NCI-H2227 (cell line): ENCODE results near the gene CALML3.
"Not testable (repeated sequence)": the region's sequence is repeated elsewhere in the genome, so short reads cannot be mapped to it uniquely, and the experiment has no call there.

Source experiments
- DNase-seq: peaks from one replicate; lab custom pipeline; 2025; ENCODE audit not compliant: unreplicated experiment; lab: John Stamatoyannopoulos, UW

Gene CALML3

DNA sequence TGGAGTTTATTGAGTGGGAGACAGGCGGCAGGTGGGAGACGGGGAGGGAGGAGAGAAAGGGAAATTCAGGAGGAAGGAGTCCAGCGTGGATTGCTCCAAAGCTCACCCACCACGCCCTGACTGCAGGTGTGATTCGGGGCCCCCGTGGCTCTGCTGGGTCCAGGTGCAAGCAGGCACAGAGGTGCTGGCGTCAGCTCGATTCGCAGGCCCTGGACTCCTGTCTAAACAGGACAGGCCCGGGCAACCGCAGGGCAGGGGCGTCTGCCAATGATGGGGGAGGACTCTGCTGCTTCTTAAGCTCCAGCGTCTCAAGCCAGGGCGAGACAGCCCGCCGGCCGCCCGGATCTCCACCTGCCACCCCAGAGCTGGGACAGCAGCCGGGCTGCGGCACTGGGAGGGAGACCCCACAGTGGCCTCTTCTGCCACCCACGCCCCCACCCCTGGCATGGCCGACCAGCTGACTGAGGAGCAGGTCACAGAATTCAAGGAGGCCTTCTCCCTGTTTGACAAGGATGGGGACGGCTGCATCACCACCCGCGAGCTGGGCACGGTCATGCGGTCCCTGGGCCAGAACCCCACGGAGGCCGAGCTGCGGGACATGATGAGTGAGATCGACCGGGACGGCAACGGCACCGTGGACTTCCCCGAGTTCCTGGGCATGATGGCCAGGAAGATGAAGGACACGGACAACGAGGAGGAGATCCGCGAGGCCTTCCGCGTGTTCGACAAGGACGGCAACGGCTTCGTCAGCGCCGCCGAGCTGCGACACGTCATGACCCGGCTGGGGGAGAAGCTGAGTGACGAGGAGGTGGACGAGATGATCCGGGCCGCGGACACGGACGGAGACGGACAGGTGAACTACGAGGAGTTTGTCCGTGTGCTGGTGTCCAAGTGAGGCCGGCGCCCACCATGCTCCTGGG is at the start of gene CALML3:
Gene CALML3 (plus strand): TSS at position 321 of the 920 bp plus-strand sequence. CDS start 125 bp downstream, at position 446.
- DNase-seq = no peak

DNA sequence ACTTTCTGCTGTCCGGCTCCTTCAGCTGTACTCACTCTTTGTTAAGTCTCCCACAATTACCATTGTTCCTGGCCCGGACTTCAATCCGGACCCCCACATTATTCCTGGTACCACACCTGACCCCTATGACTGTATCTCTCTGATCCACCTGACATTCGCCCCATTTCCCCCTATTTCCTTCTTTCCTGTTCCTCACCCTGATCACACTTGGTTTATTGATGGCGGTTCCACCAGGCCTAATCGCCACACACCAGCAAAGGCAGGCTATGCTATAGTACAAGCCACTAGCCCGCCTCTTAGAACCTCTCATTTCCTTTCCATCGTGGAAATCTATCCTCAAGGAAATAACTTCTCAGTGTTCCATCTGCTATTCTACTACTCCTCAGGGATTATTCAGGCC is 49.7 kb upstream of the CALML3 start:
- not testable (repeated sequence) for DNase-seq

DNA sequence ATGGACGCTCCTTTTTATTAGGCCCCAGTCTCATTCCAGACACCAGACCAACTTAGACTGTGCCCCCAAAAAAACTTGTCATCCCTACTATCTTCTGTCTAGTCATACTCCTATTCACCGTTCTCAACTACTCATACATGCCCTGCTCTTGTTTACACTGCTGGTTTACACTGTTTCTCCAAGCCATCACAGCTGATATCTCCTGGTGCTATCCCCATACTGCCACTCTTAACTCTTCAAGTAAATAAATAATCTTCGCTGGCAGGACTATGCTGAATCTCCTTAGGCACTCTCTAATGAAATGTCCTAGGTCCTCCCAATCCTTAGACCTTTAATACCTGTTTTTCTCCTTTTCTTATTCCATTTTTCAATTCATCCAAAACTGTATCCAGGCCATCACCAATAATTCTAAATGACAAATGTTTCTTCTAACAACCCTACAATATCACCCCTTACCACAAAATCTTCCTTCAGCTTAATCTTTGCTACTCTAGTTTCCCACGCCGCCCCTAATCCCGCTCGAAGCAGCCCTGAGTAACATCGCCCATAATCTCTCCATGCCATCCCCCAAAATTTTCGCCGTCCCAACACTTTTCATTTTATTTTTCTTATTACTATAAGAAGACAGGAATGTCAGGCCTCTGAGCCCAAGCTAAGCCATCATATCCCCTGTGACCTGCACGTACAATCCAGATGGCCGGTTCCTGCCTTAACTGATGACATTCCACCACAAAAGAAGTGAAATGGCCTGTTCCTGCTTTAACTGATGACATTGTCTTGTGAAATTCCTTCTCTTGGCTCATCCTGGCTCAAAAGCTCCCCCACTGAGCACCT is 48.6 kb upstream of the CALML3 start:
- DNase-seq = not testable (repeated sequence)

DNA sequence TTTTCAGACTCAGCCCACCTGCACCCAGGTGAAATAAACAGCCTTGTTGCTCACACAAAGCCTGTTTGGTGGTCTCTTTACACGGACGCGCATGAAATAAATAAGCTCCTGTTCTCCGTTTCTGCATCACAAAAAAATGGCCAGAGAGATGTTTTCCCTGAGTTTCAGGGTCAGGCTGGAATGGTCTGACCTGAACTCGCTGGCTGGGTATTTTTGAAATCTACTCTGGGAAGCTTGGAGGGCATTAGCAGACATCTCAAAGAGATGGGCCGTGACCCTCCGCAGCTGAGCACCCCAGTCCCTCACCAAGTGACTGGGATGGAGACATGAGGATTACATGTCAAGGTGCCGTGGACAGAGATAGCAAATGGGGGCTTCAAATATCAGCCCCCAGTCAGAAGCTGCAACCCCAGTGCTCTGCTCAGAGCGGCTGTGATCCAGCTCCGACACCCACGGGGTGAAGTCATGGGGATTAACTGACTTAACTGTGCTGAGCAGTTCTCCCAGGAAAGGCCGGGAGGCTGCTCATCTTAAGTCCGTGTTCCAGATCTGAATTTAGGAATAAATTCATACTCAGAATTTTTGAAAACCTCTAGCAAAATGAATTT is 47.7 kb upstream of the CALML3 start:
- DNase-seq = no peak

DNA sequence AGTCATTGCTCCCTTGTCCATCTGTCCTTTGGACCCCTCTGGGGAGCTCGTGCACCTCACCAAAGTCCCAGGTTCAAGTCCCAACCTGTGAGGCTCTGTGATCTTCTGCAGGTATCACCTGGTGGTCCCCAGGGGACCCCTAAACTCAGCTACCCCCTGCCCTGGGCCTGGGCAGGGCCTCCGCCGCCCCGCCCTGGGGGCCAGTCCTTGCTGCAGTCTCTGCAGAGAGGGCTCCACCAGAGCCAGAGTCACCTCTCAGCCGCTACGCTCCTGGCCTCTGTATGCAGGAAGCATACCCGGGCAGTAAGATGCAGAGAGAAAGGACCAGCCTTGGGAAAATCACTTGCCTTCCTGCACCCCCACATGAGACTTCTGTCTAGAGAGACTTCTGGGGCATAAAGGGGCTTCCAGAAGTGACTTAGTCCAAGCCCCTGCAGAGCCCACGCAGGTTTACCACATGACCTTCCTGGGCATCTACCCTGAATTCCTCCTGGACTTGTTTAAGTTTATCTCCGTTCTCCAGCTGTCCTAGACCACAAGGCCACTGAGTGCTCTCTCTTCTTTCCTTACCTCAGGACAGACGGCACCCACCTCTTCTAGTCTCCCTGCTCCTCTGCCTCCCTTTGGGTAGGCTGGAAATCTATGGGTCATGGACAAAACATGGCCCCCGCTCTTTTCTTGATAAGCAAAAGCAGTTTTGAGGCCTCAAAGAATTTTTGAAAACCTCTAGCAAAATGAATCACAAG is 46.6 kb upstream of the CALML3 start:
- no peak for DNase-seq

DNA sequence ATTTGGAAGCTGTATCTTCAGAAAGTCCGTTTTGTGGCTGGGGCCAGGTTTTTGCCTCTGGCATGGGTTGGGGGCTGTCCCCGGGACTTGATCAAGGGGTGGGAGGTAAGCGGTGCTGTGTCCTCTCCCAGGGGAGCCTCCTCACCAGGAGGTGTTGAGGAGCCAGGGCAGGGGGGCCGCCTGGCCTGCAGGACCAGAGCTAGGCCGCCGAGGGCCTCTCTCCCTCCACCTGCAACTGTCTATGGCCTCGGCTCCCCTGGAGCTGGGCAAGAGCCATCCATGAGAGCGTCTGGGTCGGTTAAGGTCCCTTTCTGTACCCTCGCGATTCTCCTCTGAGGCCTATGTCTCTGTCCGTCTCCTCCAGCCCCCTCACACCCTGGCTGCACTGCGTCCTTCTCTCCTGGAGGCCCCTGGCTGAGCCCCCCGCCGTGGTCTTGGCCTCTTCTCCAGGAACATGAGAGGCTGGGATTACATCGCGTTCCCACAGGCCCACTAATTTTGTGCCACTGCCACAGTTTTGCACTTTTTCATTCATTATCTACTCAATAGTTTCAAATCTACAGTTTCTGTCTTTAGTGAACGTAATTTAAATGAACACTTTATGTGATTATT is 46.0 kb upstream of the CALML3 start:
- no peak for DNase-seq

DNA sequence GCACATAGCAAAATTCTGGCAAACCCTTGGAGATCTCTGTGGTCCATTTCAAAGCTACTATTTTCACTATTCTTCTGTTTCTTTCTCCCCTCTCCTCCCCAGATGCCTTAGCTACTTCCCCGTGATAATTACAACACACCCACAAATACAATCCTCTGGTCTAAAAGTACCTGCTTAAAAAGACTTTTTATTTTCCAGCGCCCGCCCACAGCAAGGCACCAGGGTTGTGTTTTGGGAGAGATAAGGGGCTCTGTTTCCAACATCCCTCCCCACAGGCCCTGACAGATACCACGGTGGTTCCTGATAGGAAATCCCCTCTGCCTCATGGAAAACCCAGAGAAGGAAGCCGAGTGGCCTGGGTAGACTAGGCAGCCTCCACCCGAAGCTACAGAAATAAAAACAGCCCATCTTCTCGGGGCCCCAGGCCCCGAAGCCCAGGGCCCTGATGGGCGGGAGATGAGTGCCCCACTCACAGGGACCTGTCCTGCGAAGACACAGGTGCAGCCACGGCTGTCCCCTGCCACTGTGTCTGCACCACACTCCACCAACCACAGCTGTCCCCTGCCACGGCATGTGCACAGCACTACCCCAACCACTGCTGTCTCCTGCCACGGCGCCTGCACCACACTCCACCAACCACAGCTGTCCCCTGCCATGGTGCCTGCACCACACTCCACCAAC is 45.1 kb upstream of the CALML3 start:
- DNase-seq = no peak

DNA sequence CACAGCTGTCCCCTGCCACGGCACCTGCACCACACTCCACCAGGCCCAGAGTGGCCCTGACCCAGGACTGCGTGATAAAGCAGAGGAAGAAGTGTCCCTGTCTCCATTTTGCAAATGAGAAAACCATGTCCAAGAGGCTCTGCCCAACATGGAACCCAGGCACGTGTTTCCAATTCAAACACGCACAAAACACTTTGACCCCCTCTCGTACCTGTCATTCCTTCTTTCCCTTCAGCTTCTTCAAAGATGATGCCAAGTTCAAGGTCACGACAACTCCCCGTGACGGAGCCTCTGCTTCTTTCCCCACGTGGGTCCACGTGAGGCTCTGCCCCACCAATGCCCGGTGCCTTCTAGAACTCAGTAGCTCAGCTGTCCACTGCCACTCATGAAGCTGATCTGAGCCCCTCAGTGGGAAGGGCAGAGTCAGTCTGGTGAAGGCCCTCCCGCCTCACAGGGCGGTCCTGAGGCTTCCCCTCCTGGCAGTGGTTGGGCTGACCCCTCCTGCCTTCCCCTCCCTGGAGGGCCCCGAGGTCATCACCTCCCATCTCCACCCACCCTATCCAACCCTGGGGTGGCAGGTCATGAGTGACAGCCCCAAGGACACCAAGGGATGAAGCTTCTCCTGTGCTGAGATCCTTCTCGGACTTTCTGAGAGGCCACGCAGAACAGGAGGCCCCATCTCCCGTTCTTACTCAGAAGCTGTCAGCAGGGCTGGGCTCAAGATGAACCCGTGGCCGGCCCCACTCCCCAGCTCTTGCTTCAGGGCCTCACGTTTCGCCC is 44.4 kb upstream of the CALML3 start:
- DNase-seq = no peak

DNA sequence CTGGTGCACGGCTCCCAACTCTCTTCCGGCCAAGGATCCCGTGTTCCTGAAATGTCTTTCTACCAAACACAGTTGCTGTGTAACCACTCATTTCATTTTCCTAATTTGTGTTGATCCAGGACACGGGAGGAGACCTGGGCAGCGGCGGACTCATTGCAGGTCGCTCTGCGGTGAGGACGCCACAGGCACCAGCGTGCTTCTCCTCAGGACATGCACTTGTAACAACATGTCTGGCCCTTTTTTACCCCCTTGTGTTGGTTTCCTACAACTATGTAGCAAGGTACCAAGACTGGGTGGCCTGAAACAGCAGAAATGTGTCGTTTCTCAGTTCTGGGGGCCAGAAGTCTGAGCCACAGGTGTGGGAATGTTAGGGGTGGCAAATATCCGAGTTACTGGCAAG is 43.6 kb upstream of the CALML3 start:
- DNase-seq = no peak

DNA sequence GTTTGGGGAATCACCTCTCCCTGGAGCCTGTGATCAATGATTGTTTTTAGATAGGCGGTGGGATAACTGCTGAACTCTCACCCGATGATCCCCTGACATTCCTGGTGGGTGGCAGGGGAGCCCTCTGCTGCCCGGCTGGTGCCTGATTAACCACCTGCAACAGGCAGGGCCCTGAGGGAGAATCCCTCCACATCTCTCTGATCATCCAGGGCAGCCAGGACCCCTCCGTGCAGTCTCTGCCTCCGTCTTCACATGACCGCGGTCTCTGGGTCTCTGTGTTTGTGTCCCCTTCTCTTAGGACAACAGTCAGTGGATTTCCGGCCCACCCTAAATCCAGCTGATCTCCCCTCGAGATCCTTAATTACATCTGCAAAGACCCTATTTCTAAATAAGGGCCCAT is 42.7 kb upstream of the CALML3 start:
- DNase-seq = no peak

DNA sequence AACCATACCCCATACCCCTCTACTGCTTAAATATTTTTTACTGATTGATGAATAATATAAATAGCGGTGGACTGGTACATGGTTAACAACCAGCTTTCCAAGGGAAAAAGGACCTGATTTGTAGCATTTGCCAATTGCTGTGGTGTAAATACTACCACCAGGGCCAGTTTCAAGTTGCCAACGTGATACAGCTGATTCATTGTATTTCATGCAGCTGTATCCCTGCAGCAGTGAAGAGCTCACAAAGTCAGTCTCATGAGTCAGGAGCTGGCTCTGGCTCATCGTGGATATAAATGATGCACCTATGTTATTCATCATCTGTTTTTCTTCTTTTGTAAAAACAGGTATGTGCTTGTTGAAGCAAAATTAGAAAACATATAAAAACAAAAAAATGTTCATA is 40.6 kb upstream of the CALML3 start:
- no peak for DNase-seq

DNA sequence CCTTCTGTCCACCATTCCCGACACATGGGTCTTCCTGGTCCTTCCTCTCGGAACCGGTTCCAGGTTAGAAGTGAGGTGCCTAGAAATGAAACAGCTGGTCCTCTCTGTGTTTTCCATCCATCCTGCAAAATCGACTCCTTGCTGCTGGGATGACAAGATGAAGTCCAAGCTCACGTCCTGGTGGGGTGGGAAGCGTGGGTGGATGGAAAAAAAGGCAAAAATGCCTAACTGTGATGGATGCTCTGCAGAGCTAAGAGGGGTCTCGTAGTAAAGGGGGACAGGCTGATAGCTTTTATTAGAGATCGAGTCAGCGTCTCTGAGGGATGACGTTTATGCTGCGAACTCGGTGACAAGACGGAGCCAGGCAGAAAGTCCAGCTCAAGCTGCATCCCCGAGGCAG is 39.5 kb upstream of the CALML3 start:
- DNase-seq = no peak

DNA sequence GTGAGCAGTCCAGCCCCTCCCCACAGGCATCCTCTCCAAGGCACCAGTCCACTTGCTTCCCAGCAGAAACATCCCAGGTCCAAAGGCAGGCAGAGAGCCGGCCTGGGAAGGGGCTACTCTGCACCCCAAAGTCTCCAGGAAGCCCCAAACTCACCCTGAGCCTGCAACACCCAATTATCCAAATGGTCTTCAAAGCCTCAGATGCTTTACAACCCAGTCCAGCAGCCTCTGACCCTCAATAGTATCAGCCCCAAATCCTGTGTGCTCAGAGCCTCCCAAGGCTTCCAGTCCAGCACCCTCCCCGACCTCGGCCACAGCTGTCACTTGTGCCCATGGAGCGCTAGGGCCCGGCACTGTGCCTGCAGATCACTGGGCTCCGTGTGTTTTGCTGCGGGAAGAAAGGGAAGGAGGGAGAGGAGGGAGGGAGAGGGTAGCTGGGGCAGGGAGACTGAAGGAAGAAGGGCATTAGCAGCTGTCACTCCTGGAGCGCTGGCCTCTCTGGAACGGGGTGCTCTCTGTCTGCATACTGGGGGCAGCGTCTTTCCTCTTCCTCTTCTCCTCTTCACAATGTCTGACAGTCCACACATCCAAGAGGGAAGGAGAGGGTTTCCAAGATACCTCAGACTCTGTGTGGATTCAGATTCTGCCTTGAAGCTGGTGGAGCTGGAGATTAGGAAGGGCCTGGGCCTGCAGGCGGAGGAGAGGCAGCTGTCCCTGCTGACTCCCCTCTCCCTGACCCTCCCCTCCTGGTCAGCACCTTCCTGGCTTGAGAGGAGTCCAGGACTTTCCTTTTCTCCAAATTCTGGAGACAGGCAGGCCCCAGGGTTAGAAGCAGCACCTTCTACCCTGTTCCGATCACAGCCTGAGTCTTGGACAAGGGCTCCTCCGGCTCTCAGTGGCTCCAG is 38.6 kb upstream of the CALML3 start:
- DNase-seq = no peak

DNA sequence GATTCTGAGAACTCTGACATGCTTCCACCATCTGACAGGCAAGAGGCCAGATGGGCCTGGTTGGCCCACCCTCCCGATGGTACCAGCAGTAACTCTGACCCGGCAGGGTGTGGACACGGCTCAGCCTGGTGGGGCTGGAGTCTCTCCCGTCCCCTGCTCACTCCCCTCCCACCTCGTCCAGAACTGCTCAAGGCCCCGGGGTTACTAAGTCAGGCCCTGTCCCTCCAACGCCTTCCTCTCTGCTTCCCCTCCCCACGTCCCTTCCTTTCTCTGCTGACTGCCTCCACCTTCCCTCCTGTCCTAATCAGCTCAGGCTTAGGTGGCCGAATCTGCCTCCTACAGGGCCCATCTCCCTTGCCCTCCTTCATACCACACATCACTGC is 37.9 kb upstream of the CALML3 start:
- no peak for DNase-seq

DNA sequence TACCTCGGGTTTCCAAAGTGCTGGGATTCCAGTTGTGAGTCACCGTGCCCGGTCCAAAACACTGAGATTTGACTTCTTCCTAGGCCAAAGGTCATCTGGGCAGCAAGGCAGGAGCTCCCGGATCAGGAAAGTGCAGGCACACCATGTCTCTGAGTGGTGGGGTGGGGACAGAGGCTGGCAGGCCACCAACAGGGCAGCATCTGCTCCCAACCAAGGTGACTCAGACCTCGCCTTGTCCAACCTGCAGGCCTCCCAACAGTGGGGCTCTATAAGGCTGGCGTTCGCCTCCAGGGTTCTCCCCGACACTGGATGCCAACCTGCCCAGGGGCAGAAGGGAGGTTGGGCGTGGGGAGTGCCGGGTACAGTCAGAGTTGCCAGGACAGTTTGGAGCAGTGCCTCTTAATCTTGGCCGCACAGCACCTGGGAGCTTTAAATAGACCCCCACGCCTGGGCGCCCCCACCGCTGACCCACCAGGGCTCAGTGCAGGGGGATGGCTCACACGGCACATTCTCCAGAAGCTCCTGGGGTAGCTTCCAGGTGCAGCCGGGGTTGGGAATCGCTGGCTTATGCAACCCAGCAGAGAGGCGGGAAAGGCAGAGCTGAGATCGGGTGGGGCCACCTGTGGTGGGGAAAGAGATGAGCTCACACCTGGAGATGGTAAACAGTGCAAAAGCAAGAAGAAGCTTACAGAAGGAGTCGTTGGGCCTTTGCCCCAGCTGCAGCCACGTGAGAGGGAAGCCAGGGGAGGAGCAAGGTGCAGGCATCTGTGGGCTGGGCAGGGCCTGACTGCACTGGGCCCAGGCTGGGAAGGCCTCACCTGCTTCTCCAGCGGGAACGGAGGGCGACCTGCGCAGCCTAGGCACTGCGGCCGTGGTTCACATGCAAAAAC is 36.2 kb upstream of the CALML3 start:
- DNase-seq = no peak

DNA sequence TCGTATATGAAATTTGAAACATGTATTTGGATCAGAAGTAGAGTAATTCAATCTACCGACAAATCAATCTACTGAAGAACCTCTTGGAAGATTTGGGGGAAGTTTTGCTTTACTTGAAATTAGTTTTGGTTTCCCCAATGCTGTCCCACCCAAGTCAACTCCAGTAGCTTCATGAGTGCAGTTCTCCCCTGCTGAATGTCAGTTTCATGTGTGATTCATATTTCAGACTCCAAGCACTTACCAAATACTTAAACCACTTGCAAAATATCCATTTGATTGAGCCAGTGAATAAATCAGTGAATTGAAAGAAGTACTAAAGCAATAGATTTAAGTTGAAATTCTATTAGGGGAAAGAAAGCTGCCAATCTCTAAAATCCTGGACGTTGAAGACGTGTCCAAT is 34.7 kb upstream of the CALML3 start:
- no peak for DNase-seq
